ENCODE data around the gene SPATS2L. TPM values are rescaled to one million over a fixed set of nuclear protein-coding genes. Genes with fewer than 3 reads are reported as not detected.

The SPATS2L gene
- polyA plus RNA-seq, 1 experiment = 243 TPM

GRCh38 chr2:200421270-200421669 lies 114.8 kb downstream of the SPATS2L start:
- Histone ChIP-seq H3K36me3 (ENCODE audit: control insufficient read depth, insufficient read depth, low read length) (peaks cover 11% of the 10 kb centered on the region), H3K27me3 (ENCODE audit: control insufficient read depth, insufficient read depth, low read length) (no peaks in the 10 kb centered on the region), H3K4me3 (ENCODE audit: low read depth, low read length) (no peak overlapping the region)
- DNase-seq (ENCODE audit: low read depth) = no peak
- no peak for TF ChIP-seq CTCF (IDR thresholded peaks at IDR 0.05; ENCODE audit: insufficient read depth, low read depth, low read length)
- CTCF ChIA-PET = no interaction called here
- POLR2A ChIA-PET = no interaction called here

- Histone ChIP-seq H3K27me3 (ENCODE audit: control insufficient read depth, insufficient read depth, low read length) (no peaks in the 10 kb centered on the region), H3K36me3 (ENCODE audit: control insufficient read depth, insufficient read depth, low read length) (peaks cover 11% of the 10 kb centered on the region), H3K4me3 (ENCODE audit: low read depth, low read length) (no peak overlapping the region)
- CTCF ChIA-PET = no interaction called here
- no peak for TF ChIP-seq CTCF (IDR thresholded peaks at IDR 0.05; ENCODE audit: insufficient read depth, low read depth, low read length)
- POLR2A ChIA-PET = no interaction called here
- no peak for DNase-seq (ENCODE audit: low read depth)
These were observed 115.6 kb downstream of the SPATS2L start for GRCh38 chr2:200422071-200422470.

- ChIA-PET POLR2A (no interaction called here), CTCF (interaction anchor here (1.6 kb wide), 1 partner anchor 8 kb away, joined by 5 read pairs; no protein-coding TSS in a partner anchor)
- H3K27me3 ChIP-seq (ENCODE audit: control insufficient read depth, insufficient read depth, low read length) = no peaks in the 10 kb centered on the region
- H3K36me3 ChIP-seq (ENCODE audit: control insufficient read depth, insufficient read depth, low read length) = peaks cover 9% of the 10 kb centered on the region
- peak; percentile 5; the same call in 1 of the 2 replicates for TF ChIP-seq CTCF (IDR thresholded peaks at IDR 0.05; ENCODE audit: insufficient read depth, low read depth, low read length)
- H3K4me3 ChIP-seq (ENCODE audit: low read depth, low read length) = no peak overlapping the region
- no peak for DNase-seq (ENCODE audit: low read depth)
These were observed 116.2 kb downstream of the SPATS2L start for GRCh38 chr2:200422532-200423261.

GRCh38 chr2:200423541-200423940 lies 117.0 kb downstream of the SPATS2L start:
- POLR2A ChIA-PET = no interaction called here
- no peak for TF ChIP-seq CTCF (IDR thresholded peaks at IDR 0.05; ENCODE audit: insufficient read depth, low read depth, low read length)

GRCh38 chr2:200425026-200425821 lies 118.7 kb downstream of the SPATS2L start:
- no peak for TF ChIP-seq CTCF (IDR thresholded peaks at IDR 0.05; ENCODE audit: insufficient read depth, low read depth, low read length)
- Histone ChIP-seq H3K4me3 (ENCODE audit: low read depth, low read length) (no peak overlapping the region), H3K27me3 (ENCODE audit: control insufficient read depth, insufficient read depth, low read length) (no peaks in the 10 kb centered on the region), H3K36me3 (ENCODE audit: control insufficient read depth, insufficient read depth, low read length) (peaks cover 4% of the 10 kb centered on the region)
- ChIA-PET POLR2A (no interaction called here), CTCF (no interaction called here)
- DNase-seq (ENCODE audit: low read depth) = no peak

More at GRCh38 chr2:200423541-200423940, 117.0 kb downstream of the SPATS2L start:
- H3K36me3 ChIP-seq (ENCODE audit: control insufficient read depth, insufficient read depth, low read length) = peaks cover 9% of the 10 kb centered on the region
- no peaks in the 10 kb centered on the region for H3K27me3 ChIP-seq (ENCODE audit: control insufficient read depth, insufficient read depth, low read length)
- CTCF ChIA-PET = interaction anchor here (1.6 kb wide), 1 partner anchor 9 kb away, joined by 5 read pairs; no protein-coding TSS in a partner anchor
- DNase-seq (ENCODE audit: low read depth) = no peak
- H3K4me3 ChIP-seq (ENCODE audit: low read depth, low read length) = no peak overlapping the region
